ENCODE data around the gene HCN3.
"Not testable (repeated sequence)": the region's sequence is repeated elsewhere in the genome, so short reads cannot be mapped to it uniquely, and the experiment has no call there.

The HCN3 gene

DNA sequence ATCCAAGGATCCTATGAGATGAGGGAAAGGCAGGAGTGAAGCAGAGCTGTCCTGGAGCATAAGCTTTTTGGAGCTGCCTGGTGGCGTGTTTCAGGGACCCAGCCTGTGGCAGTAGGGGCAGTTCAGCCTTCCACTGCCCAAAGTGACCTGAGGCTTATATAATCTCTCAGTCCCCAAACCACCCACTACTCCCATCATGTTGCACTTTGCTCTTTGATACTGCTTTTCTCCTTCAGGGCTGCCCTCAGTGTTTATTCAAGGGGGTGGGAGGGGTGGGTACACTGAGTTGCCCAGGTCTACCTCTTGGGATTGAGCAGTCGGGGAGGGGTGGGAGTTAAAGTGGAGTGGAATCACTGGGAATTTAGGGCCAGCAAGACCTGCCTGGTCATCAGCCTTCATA is 9.3 kb downstream of the HCN3 start:
- Histone ChIP-seq H3K79me2 (ENCODE audit: low read length) (no peaks in the 10 kb centered on the region), H4K20me1 (ENCODE audit: insufficient read depth, low read length) (no peaks in the 10 kb centered on the region), H3K27me3 (replicated peaks; ENCODE audit: insufficient read depth, low read length) (no peaks in the 10 kb centered on the region), H3K9ac (ENCODE audit: low read length) (no peak overlapping the region), H3K4me1 (ENCODE audit: low read length) (no peaks in the 10 kb centered on the region), H3K36me3 (replicated peaks; ENCODE audit: insufficient read depth, low read length) (no peaks in the 10 kb centered on the region), H3K9me2 (replicated peaks; ENCODE audit: insufficient read depth, low read length) (no peaks in the 10 kb centered on the region), H3K27ac (ENCODE audit: low read length) (no peak overlapping the region), H3K4me3 (ENCODE audit: low read length) (no peak overlapping the region), H3F3A (ENCODE audit: insufficient read depth, low read length) (no peaks in the 10 kb centered on the region), H3K4me2 (ENCODE audit: low read depth, low read length) (no peak overlapping the region), H2AFZ (ENCODE audit: low read length) (no peak overlapping the region), H3K9me3 (replicated peaks; ENCODE audit: insufficient read depth, low read length) (no peaks in the 10 kb centered on the region)
- TF ChIP-seq, protein P1, sequence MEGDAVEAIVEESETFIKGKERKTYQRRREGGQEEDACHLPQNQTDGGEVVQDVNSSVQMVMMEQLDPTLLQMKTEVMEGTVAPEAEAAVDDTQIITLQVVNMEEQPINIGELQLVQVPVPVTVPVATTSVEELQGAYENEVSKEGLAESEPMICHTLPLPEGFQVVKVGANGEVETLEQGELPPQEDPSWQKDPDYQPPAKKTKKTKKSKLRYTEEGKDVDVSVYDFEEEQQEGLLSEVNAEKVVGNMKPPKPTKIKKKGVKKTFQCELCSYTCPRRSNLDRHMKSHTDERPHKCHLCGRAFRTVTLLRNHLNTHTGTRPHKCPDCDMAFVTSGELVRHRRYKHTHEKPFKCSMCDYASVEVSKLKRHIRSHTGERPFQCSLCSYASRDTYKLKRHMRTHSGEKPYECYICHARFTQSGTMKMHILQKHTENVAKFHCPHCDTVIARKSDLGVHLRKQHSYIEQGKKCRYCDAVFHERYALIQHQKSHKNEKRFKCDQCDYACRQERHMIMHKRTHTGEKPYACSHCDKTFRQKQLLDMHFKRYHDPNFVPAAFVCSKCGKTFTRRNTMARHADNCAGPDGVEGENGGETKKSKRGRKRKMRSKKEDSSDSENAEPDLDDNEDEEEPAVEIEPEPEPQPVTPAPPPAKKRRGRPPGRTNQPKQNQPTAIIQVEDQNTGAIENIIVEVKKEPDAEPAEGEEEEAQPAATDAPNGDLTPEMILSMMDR (IDR thresholded peaks at IDR 0.05; ENCODE audit: low read length), result no peak
- TF ChIP-seq EZH2phosphoT487 (IDR thresholded peaks at IDR 0.05; ENCODE audit: low read length), result no peak
- TF ChIP-seq EZH2 (optimal IDR thresholded peaks at IDR 0.05; ENCODE audit: low read depth, low read length), result no peak
- no peak for DNase-seq

DNA sequence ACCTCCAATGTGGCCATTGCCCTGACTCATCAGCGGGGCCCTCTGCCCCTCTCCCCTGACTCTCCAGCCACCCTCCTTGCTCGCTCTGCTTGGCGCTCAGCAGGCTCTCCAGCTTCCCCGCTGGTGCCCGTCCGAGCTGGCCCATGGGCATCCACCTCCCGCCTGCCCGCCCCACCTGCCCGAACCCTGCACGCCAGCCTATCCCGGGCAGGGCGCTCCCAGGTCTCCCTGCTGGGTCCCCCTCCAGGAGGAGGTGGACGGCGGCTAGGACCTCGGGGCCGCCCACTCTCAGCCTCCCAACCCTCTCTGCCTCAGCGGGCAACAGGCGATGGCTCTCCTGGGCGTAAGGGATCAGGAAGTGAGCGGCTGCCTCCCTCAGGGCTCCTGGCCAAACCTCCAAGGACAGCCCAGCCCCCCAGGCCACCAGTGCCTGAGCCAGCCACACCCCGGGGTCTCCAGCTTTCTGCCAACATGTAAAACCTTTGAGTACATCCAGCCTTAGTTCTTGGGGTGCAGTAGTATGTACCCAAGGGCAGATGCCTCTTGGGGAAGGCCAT is 10.8 kb downstream of the HCN3 start:
- H3K4me1 ChIP-seq (ENCODE audit: low read length), result no peaks in the 10 kb centered on the region
- no peak overlapping the region for H2AFZ ChIP-seq (ENCODE audit: low read length)
- no peak for DNase-seq
- no peaks in the 10 kb centered on the region for H3K9me2 ChIP-seq (replicated peaks; ENCODE audit: insufficient read depth, low read length)
- TF ChIP-seq EZH2 (optimal IDR thresholded peaks at IDR 0.05; ENCODE audit: low read depth, low read length), result no peak
- no peak for TF ChIP-seq EZH2phosphoT487 (IDR thresholded peaks at IDR 0.05; ENCODE audit: low read length)
- TF ChIP-seq, protein P1 (IDR thresholded peaks at IDR 0.05; ENCODE audit: low read length), result no peak
- H3K9me3 ChIP-seq (replicated peaks; ENCODE audit: insufficient read depth, low read length), result no peaks in the 10 kb centered on the region
- H3K9ac ChIP-seq (ENCODE audit: low read length), result no peak overlapping the region
- no peak overlapping the region for H3K4me2 ChIP-seq (ENCODE audit: low read depth, low read length)
- no peaks in the 10 kb centered on the region for H3K27me3 ChIP-seq (replicated peaks; ENCODE audit: insufficient read depth, low read length)
- no peaks in the 10 kb centered on the region for H3F3A ChIP-seq (ENCODE audit: insufficient read depth, low read length)
- H4K20me1 ChIP-seq (ENCODE audit: insufficient read depth, low read length), result no peaks in the 10 kb centered on the region
- no peak overlapping the region for H3K27ac ChIP-seq (ENCODE audit: low read length)
- no peaks in the 10 kb centered on the region for H3K79me2 ChIP-seq (ENCODE audit: low read length)
- H3K36me3 ChIP-seq (replicated peaks; ENCODE audit: insufficient read depth, low read length), result no peaks in the 10 kb centered on the region
- H3K4me3 ChIP-seq (ENCODE audit: low read length), result no peak overlapping the region

DNA sequence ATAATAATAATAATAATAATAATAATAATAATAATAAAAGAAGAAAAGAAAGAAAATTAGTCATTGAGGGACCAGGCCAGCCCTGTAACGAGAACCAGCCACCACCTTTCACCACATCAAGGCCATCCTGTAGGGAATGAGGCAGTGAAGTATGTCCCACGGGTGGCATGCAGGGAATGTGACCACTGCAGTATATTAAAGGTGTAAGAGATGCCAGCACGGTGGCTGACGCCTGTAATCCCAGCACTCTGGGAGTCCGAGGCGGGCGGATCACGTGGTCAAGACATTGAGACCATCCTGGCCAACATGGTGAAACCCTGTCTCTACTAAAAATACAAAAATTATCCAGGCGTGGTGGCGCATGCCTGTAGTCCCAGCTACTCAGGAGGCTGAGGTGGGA is 13.7 kb downstream of the HCN3 start:
- not testable (repeated sequence) for H3K9me3 ChIP-seq (replicated peaks; ENCODE audit: insufficient read depth, low read length); H4K20me1 ChIP-seq (ENCODE audit: insufficient read depth, low read length); H3K79me2 ChIP-seq (ENCODE audit: low read length); H3K36me3 ChIP-seq (replicated peaks; ENCODE audit: insufficient read depth, low read length); H3F3A ChIP-seq (ENCODE audit: insufficient read depth, low read length); H2AFZ ChIP-seq (ENCODE audit: low read length); H3K27ac ChIP-seq (ENCODE audit: low read length); H3K9me2 ChIP-seq (replicated peaks; ENCODE audit: insufficient read depth, low read length); H3K4me2 ChIP-seq (ENCODE audit: low read depth, low read length); H3K27me3 ChIP-seq (replicated peaks; ENCODE audit: insufficient read depth, low read length); H3K9ac ChIP-seq (ENCODE audit: low read length); H3K4me3 ChIP-seq (ENCODE audit: low read length); H3K4me1 ChIP-seq (ENCODE audit: low read length); DNase-seq

DNA sequence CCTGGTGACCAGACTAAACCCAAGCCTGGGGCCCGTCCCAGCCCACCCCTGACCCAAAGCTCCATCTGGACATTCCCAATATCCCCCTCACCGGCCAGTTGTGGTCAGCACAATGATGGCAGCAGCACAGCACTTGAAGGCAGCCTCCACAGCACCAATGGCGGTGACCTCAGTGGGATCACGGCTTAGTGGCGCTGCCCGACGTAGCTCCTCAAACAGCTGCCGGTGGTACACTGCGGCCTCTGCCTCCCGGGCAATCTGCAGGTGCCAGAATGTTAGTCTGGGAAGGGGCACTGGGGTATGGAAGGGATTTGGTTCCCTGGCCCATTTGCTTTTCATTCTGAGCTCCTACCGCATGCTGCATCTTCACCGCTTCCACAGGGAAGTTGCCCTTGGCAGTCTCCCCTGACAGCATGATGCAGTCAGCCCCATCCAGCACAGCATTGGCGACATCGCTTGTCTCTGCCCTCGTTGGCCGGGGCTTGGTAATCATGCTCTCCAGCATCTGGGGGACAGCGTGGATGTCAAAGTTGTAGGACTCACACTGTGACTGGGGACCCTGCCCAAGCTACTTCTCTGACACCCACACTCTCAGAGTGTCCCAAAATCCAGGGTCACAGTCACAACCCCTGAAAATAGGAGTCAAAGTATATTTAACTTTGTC is 16.0 kb downstream of the HCN3 start:
- H4K20me1 ChIP-seq (ENCODE audit: insufficient read depth, low read length), result no peaks in the 10 kb centered on the region
- H2AFZ ChIP-seq (ENCODE audit: low read length), result no peak overlapping the region
- DNase-seq, result no peak
- 0 out of 2 replicates have a peak, but pooled peaks cover 6% of the 10 kb centered on the region for H3K27me3 ChIP-seq (replicated peaks; ENCODE audit: insufficient read depth, low read length)
- H3K9ac ChIP-seq (ENCODE audit: low read length), result no peak overlapping the region
- H3K27ac ChIP-seq (ENCODE audit: low read length), result no peak overlapping the region
- H3K36me3 ChIP-seq (replicated peaks; ENCODE audit: insufficient read depth, low read length), result no peaks in the 10 kb centered on the region
- TF ChIP-seq EZH2phosphoT487 (IDR thresholded peaks at IDR 0.05; ENCODE audit: low read length) (no peak), EZH2 (optimal IDR thresholded peaks at IDR 0.05; ENCODE audit: low read depth, low read length) (no peak)
- TF ChIP-seq, protein P1 (IDR thresholded peaks at IDR 0.05; ENCODE audit: low read length), result no peak
- peaks cover 13% of the 10 kb centered on the region for H3F3A ChIP-seq (ENCODE audit: insufficient read depth, low read length)
- H3K9me3 ChIP-seq (replicated peaks; ENCODE audit: insufficient read depth, low read length), result no peaks in the 10 kb centered on the region
- H3K4me1 ChIP-seq (ENCODE audit: low read length), result peaks cover 15% of the 10 kb centered on the region
- H3K4me2 ChIP-seq (ENCODE audit: low read depth, low read length), result no peak overlapping the region
- no peak overlapping the region for H3K4me3 ChIP-seq (ENCODE audit: low read length)
- no peaks in the 10 kb centered on the region for H3K9me2 ChIP-seq (replicated peaks; ENCODE audit: insufficient read depth, low read length)
- H3K79me2 ChIP-seq (ENCODE audit: low read length), result no peaks in the 10 kb centered on the region

Data from MM.1S (cell line).